Measurements from ENCODE around the gene BAHD1. TPM values are rescaled to one million over a fixed set of nuclear protein-coding genes. Genes with fewer than 3 reads are reported as not detected.

BAHD1 gene
- total and polyA plus RNA-seq, 2 donors (not counting 3 experiments of a cell fraction or from before 2014, with no cell fraction given): 6.3 to 19.1 TPM

DNA sequence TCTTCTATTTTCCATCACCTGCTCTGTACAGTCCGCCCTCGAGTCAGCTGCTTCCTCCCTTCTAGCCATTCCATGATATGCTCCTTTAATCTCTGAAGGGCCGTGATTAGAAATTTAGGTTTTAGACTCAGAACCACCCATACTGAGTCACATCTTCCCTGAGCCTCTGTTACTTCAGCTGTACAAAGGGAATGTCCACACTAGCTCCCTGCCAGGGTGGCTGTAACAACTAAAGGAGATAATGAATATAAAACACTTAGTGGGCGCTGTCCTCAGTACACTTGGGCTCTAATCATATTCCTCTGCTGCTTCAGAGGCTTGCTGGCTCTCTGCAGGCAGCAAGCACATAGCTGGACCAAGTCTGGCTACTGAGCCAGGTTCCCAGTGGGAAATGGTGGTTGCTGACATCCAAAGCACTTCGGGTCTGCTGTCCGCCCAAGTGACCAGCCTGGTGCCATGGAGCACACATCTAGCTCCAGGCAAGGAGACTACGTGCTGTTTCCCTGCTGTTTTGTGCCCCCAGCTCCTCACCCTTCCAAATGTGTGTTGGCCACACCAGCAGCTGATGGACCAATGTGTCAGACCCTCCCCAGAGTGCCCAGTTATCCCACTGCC is 29.1 kb downstream of the BAHD1 start:
- no peak for TF ChIP-seq GATA2 (IDR thresholded peaks at IDR 0.05; ENCODE audit: insufficient read depth, insufficient read length, low read depth, low read length)
- TF ChIP-seq JUN (IDR thresholded peaks at IDR 0.05; ENCODE audit: borderline replicate concordance, insufficient read depth, insufficient read length, low read depth): no peak
- TF ChIP-seq FOS (IDR thresholded peaks at IDR 0.05; ENCODE audit: borderline replicate concordance, insufficient read depth, low read length): no peak
- TF ChIP-seq MYC (IDR thresholded peaks at IDR 0.05; ENCODE audit: low read depth, low read length): no peak
- TF ChIP-seq EZH2 (IDR thresholded peaks at IDR 0.05; ENCODE audit: borderline replicate concordance, low read depth, low read length, severe bottlenecking): no peak
- no peak for TF ChIP-seq POLR2A (IDR thresholded peaks at IDR 0.05; ENCODE audit: low read depth, low read length)
- TF ChIP-seq, protein P1, sequence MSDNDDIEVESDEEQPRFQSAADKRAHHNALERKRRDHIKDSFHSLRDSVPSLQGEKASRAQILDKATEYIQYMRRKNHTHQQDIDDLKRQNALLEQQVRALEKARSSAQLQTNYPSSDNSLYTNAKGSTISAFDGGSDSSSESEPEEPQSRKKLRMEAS (IDR thresholded peaks at IDR 0.05; ENCODE audit: insufficient read depth, insufficient read length): no peak
- TF ChIP-seq POLR2AphosphoS5 (IDR thresholded peaks at IDR 0.05; ENCODE audit: insufficient read depth, low read depth, low read length): no peak
- TF ChIP-seq, protein P2, sequence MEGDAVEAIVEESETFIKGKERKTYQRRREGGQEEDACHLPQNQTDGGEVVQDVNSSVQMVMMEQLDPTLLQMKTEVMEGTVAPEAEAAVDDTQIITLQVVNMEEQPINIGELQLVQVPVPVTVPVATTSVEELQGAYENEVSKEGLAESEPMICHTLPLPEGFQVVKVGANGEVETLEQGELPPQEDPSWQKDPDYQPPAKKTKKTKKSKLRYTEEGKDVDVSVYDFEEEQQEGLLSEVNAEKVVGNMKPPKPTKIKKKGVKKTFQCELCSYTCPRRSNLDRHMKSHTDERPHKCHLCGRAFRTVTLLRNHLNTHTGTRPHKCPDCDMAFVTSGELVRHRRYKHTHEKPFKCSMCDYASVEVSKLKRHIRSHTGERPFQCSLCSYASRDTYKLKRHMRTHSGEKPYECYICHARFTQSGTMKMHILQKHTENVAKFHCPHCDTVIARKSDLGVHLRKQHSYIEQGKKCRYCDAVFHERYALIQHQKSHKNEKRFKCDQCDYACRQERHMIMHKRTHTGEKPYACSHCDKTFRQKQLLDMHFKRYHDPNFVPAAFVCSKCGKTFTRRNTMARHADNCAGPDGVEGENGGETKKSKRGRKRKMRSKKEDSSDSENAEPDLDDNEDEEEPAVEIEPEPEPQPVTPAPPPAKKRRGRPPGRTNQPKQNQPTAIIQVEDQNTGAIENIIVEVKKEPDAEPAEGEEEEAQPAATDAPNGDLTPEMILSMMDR (IDR thresholded peaks at IDR 0.05; ENCODE audit: extremely low read depth in 1 of 2, insufficient read depth in 1 of 2, low read depth in 1 of 2, low read length in 2 of 2): no peak
- Histone ChIP-seq H2AFZ (ENCODE audit: low read depth, low read length) (peak overlapping the region; percentile 68), H3K79me2 (ENCODE audit: control insufficient read depth, insufficient read depth, low read length) (no peaks in the 10 kb centered on the region), H3K9ac (replicated peaks; ENCODE audit: extremely low read depth, insufficient read depth, low read length) (no peak overlapping the region), H3K4me2 (ENCODE audit: insufficient read depth, low read length) (no peak overlapping the region), H4K20me1 (replicated peaks; ENCODE audit: control insufficient read depth, extremely low read depth, insufficient read depth, low read length) (no peaks in the 10 kb centered on the region), H3K27me3 (ENCODE audit: control insufficient read depth in 2 of 2, insufficient read depth in 2 of 2, low read length in 2 of 2) (no peaks in the 10 kb centered on the region), H3K27ac (ENCODE audit: insufficient read depth, low read depth, low read length) (no peak overlapping the region), H3K4me1 (ENCODE audit: control insufficient read depth, extremely low read depth, insufficient read depth, low read length) (peaks cover 6% of the 10 kb centered on the region), H3K9me1 (replicated peaks; ENCODE audit: control insufficient read depth, extremely low read depth, insufficient read depth, low read length) (no peaks in the 10 kb centered on the region), H3K4me3 (replicated peaks in 1 of 3; ENCODE audit: insufficient read depth in 1 of 3, low read depth in 1 of 3, low read length in 3 of 3) (no peak overlapping the region), H3K36me3 (ENCODE audit: control insufficient read depth in 2 of 2, extremely low read depth in 1 of 2, insufficient read depth in 2 of 2, low read length in 2 of 2) (peaks cover 0 to 7% of the 10 kb centered on the region in 2 experiments), H3K9me3 (replicated peaks; ENCODE audit: control insufficient read depth, insufficient read depth, low read length) (no peaks in the 10 kb centered on the region)
- dilution Hi-C loops (cut with MboI; ENCODE audit: extremely low pct_ligation_motif_present, low sequenced_read_pairs): no loop called here
- BruUV-seq (replicated peaks): no TSS peak
- FAIRE-seq (peak; percentile 48), DNase-seq (ENCODE audit: low read depth, low spot score) (no peak)
- intact Hi-C loops (cut with micrococcal nuclease): loop anchor here (2.0 kb wide), 2 partner anchors 29 to 37 kb away; partner anchors contain the start of gene BAHD1
- ChIA-PET CTCF (interaction anchor here (0.6 to 2.0 kb wide), 6 partner anchors 10 to 47 kb away, joined by 3 to 6 read pairs (median 4); no protein-coding TSS in a partner anchor), POLR2A (no interaction called here)
